HepG2 (cell line): ENCODE measurements around the gene PGC. TPM values are rescaled to one million over a fixed set of nuclear protein-coding genes. Genes with fewer than 3 reads are reported as not detected.

Experiments
- BCL6 ChIP-seq: IDR thresholded peaks from 2 replicates; pipeline ENCODE4 v1.6.1; 2016; ENCODE audit warnings: missing genetic modification reagents, missing compliant biosample characterization
- BHLHE40 ChIP-seq: IDR thresholded peaks from 2 replicates; pipeline ENCODE4 v1.6.1; 2011; ENCODE audit warnings: low read length, improper control_type of control experiment
- E2F2 ChIP-seq: sonication (generic); formaldehyde crosslinking; IDR thresholded peaks from 2 replicates; pipeline ENCODE4 v1.4.0; 2020; ENCODE audit warnings: missing genetic modification reagents, borderline replicate concordance
- FOXC1 ChIP-seq: sonication (generic); formaldehyde crosslinking; IDR thresholded peaks from 2 replicates; pipeline ENCODE4 v1.8.0; 2022; ENCODE audit warnings: mild to moderate bottlenecking, missing genetic modification reagents, borderline replicate concordance
- MTF2 ChIP-seq: sonication (generic); formaldehyde crosslinking; IDR thresholded peaks from 2 replicates; pipeline ENCODE4 v1.5.0; 2020; ENCODE audit warnings: missing genetic modification reagents, borderline replicate concordance
- NFE2L1 ChIP-seq: sonication (generic); formaldehyde crosslinking; IDR thresholded peaks from 2 replicates; pipeline ENCODE4 v1.4.0; 2020; ENCODE audit warnings: missing genetic modification reagents, mild to moderate bottlenecking, borderline replicate concordance
- POGZ ChIP-seq: sonication (generic); formaldehyde crosslinking; IDR thresholded peaks from 2 replicates; pipeline ENCODE4 v1.4.0; 2020; ENCODE audit warnings: mild to moderate bottlenecking, missing genetic modification reagents
- POLR2A ChIP-seq, 2 experiments: IDR thresholded peaks; 2 replicates each; pipeline ENCODE4 v1.6.1; 2011; ENCODE audit warnings: low read depth in 2 of 2, low read length in 2 of 2, mild to moderate bottlenecking in 1 of 2, moderate library complexity in 1 of 2; ENCODE audit not compliant: insufficient read depth in 1 of 2
- SALL1 ChIP-seq: sonication (generic); formaldehyde crosslinking; IDR thresholded peaks from 2 replicates; pipeline ENCODE4 v1.8.0; 2022; ENCODE audit warnings: mild to moderate bottlenecking, missing genetic modification reagents
- TCF7 ChIP-seq: sonication (generic); IDR thresholded peaks from 2 replicates; pipeline ENCODE4 v1.6.1; 2016; ENCODE audit warnings: antibody characterized with exemption, low read depth
- ZBTB42 ChIP-seq: sonication (generic); formaldehyde crosslinking; IDR thresholded peaks from 2 replicates; pipeline ENCODE4 v1.5.0; 2020; ENCODE audit warnings: mild to moderate bottlenecking, missing genetic modification reagents
- ZFP36L1 ChIP-seq: sonication (generic); formaldehyde crosslinking; IDR thresholded peaks from 2 replicates; pipeline ENCODE4 v1.8.0; 2022; ENCODE audit warnings: mild to moderate bottlenecking, missing genetic modification reagents, moderate library complexity
- ZNF562 ChIP-seq: sonication (generic); formaldehyde crosslinking; IDR thresholded peaks from 2 replicates; pipeline ENCODE4 v1.8.0; 2022; ENCODE audit warnings: missing genetic modification reagents, borderline replicate concordance
- ZNF703 ChIP-seq: sonication (generic); formaldehyde crosslinking; IDR thresholded peaks from 2 replicates; pipeline ENCODE4 v1.5.1; 2020; ENCODE audit warnings: missing genetic modification reagents, mild to moderate bottlenecking, moderate library complexity, borderline replicate concordance
- ZNF776 ChIP-seq: sonication (generic); formaldehyde crosslinking; IDR thresholded peaks from 2 replicates; pipeline ENCODE4 v1.4.0; 2020; ENCODE audit warnings: mild to moderate bottlenecking, missing genetic modification reagents
- ZSCAN12 ChIP-seq: sonication (generic); formaldehyde crosslinking; IDR thresholded peaks from 2 replicates; pipeline ENCODE4 v1.9.0; 2021; ENCODE audit warnings: mild to moderate bottlenecking, missing genetic modification reagents
- polyA plus RNA-seq, 8 experiments: library from polyadenylated mRNA; depleted of rRNA in 3 of 8; stranded (reverse) in 7 of 8; unstranded in 1 of 8; fragments of >200 nt; fragmentation: Illumina TruSeq in 4 of 8; extraction: Trizol in 4 of 8; gene quantifications; 2 replicates each; pipeline versions ENCODE4 v1.2.1 to v1.2.3, GENCODE V29; 2011 to 2016; ENCODE audit warnings: low read depth in 4 of 8, missing spikeins in 1 of 8, mixed read lengths in 1 of 8; ENCODE audit not compliant: insufficient read depth in 1 of 8
- total RNA-seq, 5 experiments: library from RNA; depleted of rRNA; stranded (reverse); fragments of >200 nt; fragmentation: Illumina TruSeq; extraction: Trizol; gene quantifications; 2 replicates each; pipeline ENCODE4 v1.2.3, GENCODE V29; 2016; ENCODE audit warnings: low read depth in 1 of 5
- TF ChIP-seq, protein P1 (sequence below): fragments of 450-650 bp; IDR thresholded peaks from 2 replicates; pipeline ENCODE4 v1.6.1; 2016
- TF ChIP-seq, protein P2 (sequence below): sonication (generic); formaldehyde crosslinking; IDR thresholded peaks from 2 replicates; pipeline ENCODE4 v1.9.0; 2021; ENCODE audit warnings: missing genetic modification reagents, borderline replicate concordance
- TF ChIP-seq, protein P3 (sequence below): sonication (generic); formaldehyde crosslinking; IDR thresholded peaks from 2 replicates; pipeline ENCODE4 v1.5.0; 2020; ENCODE audit warnings: mild to moderate bottlenecking, missing genetic modification reagents

The PGC gene
- total and polyA plus RNA-seq, 2 of the 13 experiments (the other 11 are each of a cell fraction or from before 2014, with no cell fraction given): 426 to 502 TPM

GRCh38 chr6:41787219-41787917 is 40.2 kb upstream of the PGC start, which contains the start of gene TOMM6 (continued):
- TF ChIP-seq, protein P1, sequence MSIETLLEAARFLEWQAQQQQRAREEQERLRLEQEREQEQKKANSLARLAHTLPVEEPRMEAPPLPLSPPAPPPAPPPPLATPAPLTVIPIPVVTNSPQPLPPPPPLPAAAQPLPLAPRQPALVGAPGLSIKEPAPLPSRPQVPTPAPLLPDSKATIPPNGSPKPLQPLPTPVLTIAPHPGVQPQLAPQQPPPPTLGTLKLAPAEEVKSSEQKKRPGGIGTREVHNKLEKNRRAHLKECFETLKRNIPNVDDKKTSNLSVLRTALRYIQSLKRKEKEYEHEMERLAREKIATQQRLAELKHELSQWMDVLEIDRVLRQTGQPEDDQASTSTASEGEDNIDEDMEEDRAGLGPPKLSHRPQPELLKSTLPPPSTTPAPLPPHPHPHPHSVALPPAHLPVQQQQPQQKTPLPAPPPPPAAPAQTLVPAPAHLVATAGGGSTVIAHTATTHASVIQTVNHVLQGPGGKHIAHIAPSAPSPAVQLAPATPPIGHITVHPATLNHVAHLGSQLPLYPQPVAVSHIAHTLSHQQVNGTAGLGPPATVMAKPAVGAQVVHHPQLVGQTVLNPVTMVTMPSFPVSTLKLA: peak; percentile 14; the same call in 1 of the 2 replicates
- peak in 1 of 2 experiments; percentile 98; a peak in 2 of 4 replicates for TF ChIP-seq POLR2A (IDR thresholded peaks at IDR 0.05; ENCODE audit: insufficient read depth in 1 of 2, low read depth in 2 of 2, low read length in 2 of 2)
- TF ChIP-seq ZSCAN12 (CRISPR knock-in tag): no peak
- no peak for TF ChIP-seq ZBTB42
- peak; percentile 79; the same call in 1 of the 2 replicates for TF ChIP-seq FOXC1 (CRISPR knock-in tag)
- peak; percentile 42; the same call in 1 of the 2 replicates for TF ChIP-seq ZNF703 (CRISPR knock-in tag)
- TF ChIP-seq E2F2 (CRISPR knock-in tag): 0 out of 2 replicates have a peak, but pooled peaks have one; percentile 13
- TF ChIP-seq ZFP36L1: peak; percentile 68; the same call in 1 of the 2 replicates
- no peak for TF ChIP-seq ZNF776 (CRISPR knock-in tag)
- no peak for TF ChIP-seq BHLHE40
- TF ChIP-seq, protein P2, sequence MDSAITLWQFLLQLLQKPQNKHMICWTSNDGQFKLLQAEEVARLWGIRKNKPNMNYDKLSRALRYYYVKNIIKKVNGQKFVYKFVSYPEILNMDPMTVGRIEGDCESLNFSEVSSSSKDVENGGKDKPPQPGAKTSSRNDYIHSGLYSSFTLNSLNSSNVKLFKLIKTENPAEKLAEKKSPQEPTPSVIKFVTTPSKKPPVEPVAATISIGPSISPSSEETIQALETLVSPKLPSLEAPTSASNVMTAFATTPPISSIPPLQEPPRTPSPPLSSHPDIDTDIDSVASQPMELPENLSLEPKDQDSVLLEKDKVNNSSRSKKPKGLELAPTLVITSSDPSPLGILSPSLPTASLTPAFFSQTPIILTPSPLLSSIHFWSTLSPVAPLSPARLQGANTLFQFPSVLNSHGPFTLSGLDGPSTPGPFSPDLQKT: no peak; the same call in 1 of the 2 replicates
- peak; percentile 86 for TF ChIP-seq SALL1
- peak; percentile 96 for TF ChIP-seq POGZ (CRISPR knock-in tag)
- TF ChIP-seq, protein P3, sequence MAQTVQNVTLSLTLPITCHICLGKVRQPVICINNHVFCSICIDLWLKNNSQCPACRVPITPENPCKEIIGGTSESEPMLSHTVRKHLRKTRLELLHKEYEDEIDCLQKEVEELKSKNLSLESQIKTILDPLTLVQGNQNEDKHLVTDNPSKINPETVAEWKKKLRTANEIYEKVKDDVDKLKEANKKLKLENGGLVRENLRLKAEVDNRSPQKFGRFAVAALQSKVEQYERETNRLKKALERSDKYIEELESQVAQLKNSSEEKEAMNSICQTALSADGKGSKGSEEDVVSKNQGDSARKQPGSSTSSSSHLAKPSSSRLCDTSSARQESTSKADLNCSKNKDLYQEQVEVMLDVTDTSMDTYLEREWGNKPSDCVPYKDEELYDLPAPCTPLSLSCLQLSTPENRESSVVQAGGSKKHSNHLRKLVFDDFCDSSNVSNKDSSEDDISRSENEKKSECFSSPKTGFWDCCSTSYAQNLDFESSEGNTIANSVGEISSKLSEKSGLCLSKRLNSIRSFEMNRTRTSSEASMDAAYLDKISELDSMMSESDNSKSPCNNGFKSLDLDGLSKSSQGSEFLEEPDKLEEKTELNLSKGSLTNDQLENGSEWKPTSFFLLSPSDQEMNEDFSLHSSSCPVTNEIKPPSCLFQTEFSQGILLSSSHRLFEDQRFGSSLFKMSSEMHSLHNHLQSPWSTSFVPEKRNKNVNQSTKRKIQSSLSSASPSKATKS: 0 out of 2 replicates have a peak, but pooled peaks have one; percentile 7
- no peak for TF ChIP-seq BCL6
- TF ChIP-seq ZNF562 (CRISPR knock-in tag): no peak
- no peak for TF ChIP-seq NFE2L1 (CRISPR knock-in tag)
- no peak for TF ChIP-seq TCF7
- peak; percentile 4; the same call in 1 of the 2 replicates for TF ChIP-seq MTF2 (CRISPR knock-in tag)
